Measurements from ENCODE around the gene ATG16L2.
"Not testable (repeated sequence)": the region's sequence is repeated elsewhere in the genome, so short reads cannot be mapped to it uniquely, and the experiment has no call there.

DNA sequence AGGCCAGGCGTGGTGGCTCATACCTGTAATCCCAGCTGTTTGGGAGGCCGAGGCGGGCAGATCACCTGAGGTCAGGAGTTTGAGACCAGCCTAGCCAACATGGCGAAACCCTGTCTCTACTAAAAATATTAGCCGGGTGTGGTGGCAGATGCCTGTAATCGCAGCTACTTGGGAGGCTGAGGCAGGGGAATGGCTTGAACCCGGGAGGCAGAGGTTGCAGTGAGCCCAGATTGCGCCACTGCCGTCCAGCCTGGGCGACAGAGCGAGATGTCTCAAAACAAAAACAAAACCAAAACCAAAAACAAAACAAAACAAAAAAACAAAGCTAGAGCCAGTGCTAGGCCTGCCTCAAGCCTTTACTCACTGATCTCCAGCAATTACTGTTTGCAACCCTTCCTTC is 13.4 kb downstream of the ATG16L2 start:
- TF ChIP-seq, protein P1, sequence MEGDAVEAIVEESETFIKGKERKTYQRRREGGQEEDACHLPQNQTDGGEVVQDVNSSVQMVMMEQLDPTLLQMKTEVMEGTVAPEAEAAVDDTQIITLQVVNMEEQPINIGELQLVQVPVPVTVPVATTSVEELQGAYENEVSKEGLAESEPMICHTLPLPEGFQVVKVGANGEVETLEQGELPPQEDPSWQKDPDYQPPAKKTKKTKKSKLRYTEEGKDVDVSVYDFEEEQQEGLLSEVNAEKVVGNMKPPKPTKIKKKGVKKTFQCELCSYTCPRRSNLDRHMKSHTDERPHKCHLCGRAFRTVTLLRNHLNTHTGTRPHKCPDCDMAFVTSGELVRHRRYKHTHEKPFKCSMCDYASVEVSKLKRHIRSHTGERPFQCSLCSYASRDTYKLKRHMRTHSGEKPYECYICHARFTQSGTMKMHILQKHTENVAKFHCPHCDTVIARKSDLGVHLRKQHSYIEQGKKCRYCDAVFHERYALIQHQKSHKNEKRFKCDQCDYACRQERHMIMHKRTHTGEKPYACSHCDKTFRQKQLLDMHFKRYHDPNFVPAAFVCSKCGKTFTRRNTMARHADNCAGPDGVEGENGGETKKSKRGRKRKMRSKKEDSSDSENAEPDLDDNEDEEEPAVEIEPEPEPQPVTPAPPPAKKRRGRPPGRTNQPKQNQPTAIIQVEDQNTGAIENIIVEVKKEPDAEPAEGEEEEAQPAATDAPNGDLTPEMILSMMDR (IDR thresholded peaks at IDR 0.05), result not testable (repeated sequence)
- TF ChIP-seq EP300 (IDR thresholded peaks at IDR 0.05; ENCODE audit: low read depth), result not testable (repeated sequence)
